Measurements from ENCODE around the gene SPOCK1.

Gene SPOCK1

DNA sequence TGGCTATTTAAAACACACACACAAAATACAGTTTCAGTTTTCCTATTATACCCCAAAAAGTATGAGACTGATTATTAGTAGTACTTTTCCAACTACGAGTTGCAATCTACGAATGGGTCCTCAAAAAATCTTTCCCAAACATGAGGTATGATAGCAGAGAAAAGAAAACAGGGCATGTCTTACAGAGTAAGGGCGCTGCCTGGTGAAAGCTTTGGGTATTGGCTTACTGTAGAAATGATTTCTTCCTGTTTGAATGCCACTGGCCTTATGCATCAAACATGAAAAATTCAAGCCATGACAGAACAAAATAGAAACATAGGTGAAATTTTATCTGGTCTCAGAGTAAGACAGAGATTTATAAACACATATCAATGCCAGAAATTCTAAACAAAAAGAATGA lies 448.0 kb downstream of the SPOCK1 start:
- DNase-seq, result no peak

DNA sequence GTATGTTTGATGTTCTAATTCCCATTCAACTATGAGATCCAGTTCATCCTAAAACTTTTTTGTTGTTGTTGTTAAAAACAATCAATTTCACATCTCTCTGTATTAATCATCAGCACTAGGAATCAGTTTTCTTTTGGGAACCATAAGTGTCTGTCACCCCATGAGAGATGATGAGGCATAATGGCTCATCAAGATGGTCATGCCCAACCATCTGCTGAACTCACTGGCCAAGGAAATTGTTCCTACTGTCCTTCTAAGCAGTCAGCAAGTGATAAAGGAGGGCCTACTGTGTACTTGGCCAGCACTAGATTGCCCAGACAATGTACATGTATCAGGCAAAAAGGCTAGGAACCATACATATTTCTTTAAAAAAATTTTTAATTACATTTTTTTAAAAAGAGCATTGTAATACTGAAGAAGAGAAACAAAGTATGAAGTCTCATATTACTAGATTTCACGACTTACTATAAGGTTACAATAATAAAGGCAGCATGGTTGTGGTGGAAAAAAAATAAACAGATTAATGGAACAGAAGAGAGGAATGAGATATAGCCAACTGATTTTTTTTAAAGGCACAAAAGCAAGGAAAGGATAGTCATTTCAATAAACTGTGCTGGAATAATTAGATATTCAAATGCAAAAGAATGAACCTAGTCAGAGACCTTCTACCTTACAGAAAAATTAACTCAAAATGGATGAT lies 458.3 kb downstream of the SPOCK1 start:
- no peak for DNase-seq

DNA sequence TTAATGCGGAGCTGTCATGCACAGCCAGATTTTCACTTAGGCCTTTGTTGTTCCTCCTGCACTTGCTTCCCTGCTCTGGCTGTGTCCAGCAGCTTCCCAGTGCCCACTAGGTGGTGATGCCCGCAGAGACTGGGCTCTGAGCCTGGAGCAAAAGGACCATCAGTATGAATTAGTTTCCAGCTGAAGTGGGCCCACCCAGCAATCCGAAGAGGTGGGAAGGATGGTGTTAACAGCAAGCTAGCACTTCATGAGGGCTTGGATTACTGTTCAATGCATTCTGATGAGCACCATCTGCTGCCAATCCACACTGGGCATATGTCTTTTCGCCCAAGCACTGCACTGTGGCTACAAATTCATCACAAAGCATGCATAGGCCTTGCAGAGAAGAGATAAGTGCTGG lies 459.1 kb downstream of the SPOCK1 start:
- no peak for DNase-seq

DNA sequence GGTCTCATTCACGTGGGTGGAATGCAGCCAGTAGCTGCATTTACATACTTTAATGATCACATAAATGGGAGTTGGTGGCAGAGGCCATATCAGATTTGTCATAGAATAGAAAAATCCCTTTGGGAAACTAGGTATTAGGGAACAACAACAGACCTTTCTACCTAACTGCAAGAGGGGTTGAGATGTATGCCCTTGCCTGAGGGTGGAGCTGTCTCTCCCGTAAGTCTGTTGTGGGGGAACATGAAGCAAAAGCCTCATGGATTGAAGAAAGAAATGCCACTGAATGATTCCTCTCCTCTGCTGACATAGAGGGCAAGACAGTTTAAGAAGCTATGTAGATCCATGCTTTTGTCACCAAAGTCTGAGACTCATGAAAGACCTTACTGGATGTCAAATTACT lies 461.3 kb downstream of the SPOCK1 start:
- no peak for DNase-seq

- peak; percentile 88 for DNase-seq
Observed at GRCh38 chr5:137036640-137037039, 462.5 kb downstream of the SPOCK1 start.

DNA sequence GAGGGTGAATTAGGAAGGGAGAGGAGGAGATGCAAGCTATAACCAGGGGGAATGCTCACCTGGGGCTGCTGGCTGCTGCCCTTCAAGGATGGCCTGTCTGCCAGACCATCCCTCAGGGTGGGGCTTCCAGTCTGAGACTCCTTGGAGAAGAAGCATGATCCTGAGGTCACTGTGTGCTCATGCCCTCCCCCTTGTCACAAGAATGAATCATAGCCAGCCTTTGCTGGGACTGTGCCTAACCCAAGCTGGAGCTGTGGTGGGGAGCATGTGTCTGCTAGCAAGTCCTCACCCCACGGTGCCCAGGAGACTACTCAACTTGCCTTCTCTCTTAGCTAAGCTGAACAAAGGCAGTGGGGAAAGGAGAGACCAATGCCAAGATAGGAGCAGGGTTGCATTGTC lies 463.6 kb downstream of the SPOCK1 start:
- DNase-seq, result no peak

DNA sequence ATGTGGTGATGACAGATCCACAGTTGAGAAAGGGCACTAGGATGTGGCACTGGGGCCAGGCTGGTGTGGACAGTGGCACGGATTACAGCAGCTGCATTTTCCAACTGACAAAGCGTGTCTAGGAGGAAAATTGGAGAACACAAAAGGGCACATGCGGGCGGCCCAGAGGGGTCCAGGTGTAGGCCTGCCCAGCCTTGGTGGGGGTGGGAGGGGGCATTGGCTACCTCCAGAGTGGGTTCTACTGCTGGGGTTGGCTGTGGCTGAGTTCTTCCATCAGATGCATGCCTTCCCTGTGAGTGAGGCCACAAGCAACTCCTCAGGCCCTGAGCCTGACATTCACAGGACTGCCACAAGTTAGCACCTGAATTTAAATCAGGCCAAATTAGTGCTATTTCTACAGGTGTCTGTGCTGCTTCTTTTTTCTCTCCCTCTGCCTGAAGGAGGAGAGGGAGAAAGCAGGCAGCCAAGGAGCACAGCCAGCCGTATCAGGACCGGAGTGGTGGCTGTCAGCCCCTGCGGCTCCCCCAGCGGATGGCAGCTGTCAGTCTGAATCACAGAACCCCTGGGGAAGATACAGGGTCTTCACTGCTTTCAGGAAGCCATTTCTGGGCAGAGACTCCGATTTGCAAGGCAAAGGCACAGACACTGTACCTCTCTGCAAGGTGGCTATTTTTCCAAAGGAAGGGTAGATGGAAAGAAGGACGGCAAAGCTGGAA lies 464.2 kb downstream of the SPOCK1 start:
- DNase-seq, result no peak

DNA sequence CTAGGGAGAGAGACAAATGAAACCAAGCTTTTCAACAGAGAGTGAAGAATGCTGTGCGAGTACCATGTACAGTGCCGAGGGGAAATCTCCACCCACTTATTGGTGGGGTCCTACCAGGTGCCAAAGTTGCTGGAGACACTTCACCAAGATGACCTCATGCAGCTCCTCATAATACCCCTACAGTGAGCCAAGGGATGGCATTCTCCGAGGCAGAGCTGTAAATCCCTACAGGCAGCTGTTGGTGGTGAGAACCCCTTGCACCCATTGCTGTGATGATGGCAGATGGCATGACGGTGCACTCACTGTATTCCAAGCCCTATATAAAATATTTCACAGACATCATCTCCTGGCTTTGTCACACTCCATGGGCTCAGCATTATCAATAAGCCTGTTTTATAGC lies 464.9 kb downstream of the SPOCK1 start:
- DNase-seq, result no peak

DNA sequence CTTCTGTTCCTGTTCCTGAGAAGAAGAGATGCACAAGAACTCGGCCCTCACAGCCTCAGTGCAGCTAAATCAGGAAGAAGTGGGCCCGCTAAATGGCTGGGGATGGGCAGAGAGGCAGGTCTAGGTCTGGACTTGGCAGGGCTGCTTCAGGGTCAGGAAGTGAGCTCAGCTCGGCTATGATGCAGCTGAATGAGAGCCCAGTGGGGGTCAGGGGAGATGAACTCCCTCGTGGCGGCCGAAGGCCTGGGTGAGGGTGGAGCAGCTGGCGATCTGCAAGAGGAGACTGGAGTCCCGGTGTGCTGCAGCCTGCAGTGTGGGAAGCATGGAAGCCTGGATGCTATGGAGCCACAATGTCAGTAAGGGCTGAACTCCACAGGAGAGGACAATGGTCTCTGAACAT lies 466.2 kb downstream of the SPOCK1 start:
- no peak for DNase-seq

DNA sequence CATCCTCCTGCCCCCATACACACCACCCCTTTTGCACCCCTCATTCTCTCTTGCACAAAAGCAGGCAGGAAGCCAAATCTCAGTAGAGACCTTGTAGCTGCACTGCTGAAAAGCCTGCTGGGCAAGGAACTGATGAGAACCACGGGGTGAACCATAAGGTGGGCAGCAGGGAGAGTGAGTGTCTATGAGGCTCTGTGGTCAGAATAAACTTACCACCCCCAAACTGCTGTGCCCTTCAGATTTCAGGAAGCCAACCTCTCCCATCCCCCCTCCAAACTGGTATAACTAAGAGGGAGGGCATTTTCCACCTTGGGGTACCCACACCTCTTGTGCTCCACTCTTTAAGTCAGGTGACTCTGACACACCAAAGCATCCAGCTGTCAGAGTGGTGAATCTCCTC lies 471.4 kb downstream of the SPOCK1 start:
- DNase-seq, result no peak

DNA sequence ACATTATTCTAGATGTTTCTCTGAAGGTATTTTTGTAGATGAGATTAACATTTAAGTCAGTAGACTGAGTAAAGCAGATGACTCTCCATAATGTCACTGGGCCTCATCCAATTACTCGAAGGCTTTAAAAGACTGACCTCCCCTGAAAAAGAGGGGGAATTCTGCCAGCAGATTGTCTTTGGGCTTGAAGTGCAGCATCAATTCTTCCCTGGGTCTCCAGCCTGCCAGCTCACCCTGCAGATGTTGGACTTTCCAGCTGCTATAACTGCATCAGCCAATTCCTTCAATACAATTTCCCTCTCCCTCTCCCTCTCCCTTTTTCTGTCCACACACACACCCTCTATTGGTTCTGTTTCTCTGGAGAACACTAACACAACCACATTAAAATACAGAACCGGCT lies 472.8 kb downstream of the SPOCK1 start:
- DNase-seq, result no peak

DNA sequence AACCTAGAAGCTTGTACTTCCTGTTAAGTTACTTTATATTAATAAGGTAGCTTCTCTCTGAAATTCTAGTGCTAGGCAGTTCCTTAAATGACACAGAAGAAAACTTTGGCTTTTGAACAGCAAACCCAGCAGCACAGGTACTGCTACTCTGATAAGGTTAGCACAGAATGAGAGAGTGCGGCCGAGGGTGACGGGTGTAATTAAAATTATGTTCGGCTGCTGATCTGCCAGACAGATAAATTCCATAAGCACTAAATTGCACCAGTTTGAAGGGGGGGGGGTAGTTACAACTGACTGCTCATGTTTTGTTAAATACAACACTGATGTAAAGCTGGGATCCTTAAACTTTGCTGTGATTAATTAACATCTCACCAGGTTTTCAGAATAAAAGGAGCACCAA lies 475.1 kb downstream of the SPOCK1 start:
- peak; percentile 41 for DNase-seq

- DNase-seq, result peak; percentile 28
Observed at GRCh38 chr5:137023371-137023770, 475.8 kb downstream of the SPOCK1 start.

DNA sequence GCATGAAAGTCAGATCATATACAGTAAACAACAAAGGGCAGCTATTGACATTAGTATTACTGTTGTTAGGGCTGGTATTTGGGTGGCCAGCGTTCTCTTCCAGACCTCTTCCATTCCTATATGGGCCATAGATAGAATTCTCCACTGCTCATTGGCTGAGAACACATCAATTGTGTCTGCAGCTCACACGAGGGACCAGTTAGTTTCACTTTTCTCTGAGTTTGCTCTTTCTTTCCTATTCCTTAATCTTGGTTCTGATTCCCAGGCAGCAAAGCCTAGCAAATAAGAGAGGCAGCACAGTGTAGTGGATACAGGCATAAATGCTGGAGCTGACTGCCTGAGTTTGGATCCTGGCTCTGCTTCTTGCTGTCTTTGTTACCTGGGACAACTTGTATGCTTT lies 476.4 kb downstream of the SPOCK1 start:
- DNase-seq, result no peak

- no peak for DNase-seq
Observed at GRCh38 chr5:137022043-137022442, 477.1 kb downstream of the SPOCK1 start.

DNA sequence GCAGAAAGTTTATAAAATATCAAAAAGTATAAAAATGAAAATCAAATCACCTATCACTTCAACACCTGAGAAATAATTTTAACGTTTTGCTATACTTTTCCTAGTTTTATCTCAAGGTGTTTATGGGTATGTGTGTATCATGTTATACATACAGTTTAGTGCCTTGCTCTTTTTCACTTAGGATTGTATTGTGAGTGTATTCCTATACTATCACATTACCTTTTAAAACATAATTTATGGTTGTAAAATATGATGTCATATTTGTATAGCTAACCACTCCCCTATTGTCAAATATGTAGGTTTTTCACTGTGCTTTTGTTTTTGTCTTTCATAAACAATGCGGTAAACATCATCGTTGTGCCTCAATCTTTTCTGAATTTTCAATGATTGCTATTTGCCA lies 479.9 kb downstream of the SPOCK1 start:
- no peak for DNase-seq

GRCh38 chr5:137016783-137017324 lies 482.3 kb downstream of the SPOCK1 start:
- no peak for DNase-seq

DNA sequence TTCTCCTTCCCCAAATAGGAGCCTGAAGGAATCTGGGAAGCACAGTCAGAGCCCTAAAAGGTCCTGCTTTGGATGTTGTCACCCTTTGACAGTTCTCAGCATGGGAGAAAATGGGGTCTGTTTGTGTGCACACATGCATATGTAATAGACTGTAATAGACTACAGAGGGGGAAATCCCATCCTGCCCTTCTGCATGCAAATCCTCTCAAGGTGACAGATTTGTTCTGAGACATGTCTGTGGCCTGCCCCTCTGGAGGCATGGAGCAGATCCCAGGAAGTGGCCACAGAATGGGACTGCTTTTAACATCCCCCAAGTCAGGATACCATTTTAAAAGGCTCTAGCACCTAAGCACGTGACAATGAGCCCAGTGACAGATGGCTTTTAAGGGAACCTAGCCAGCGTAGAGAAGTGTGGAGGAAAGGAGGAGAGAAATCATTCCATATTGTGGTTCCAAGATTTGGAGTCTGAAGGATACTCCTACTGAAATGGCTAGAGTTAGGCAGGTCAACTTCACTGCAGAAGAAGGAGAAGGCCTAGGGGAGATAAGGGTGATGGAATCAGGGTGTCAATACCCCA lies 483.5 kb downstream of the SPOCK1 start:
- no peak for DNase-seq

DNA sequence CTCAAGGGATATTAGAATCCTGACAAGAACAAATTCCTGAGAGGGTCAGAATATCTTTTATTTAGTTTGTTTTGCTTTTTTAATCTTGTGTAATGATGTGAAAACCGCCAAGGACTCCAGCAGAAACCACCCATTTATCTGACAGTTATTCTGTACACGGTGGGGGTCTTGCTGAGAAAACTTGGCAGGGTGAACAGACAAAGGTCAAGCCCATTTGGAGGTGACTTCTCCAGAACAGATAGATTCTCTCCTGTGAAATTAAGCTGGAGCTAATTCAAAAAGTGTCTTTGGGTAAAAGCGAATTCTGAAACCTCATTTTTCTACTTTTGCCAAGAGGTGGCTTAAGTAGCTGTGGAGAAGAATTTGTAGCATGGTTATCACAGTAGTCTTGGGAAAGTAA lies 484.4 kb downstream of the SPOCK1 start:
- DNase-seq, result no peak

GRCh38 chr5:137010226-137010625 lies 488.9 kb downstream of the SPOCK1 start:
- no peak for DNase-seq

GRCh38 chr5:137004279-137004678 lies 494.8 kb downstream of the SPOCK1 start:
- no peak for DNase-seq

DNA sequence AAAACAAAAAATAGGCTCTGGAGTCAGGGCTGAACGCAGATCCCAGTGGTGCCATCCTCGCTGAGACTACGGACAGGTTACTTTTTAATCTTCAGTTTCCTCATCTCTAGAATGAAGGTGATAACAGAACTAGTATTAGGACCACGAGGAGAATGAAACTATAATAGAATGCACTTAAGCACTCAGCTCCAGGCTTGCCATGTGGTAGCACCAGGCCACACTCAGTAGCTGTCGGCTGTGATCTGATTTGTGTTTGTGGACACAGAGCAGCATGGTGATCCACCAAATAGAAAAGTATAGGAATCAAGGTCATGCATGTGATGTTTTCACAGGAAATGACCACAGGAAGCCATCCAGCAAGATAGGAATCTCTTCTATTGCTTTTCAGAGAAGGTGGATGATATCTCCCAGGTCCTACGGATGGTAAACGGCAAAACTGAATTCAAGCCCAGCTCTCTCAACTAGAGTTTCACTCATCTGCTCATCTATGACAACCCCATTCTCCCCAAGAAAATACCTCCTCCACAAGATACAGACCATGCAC lies 498.0 kb downstream of the SPOCK1 start:
- DNase-seq, result no peak

- no peak for DNase-seq
Observed at GRCh38 chr5:136999787-137000186, 499.3 kb downstream of the SPOCK1 start.

- DNase-seq, result no peak
Observed at GRCh38 chr5:136998854-136999357, 500.2 kb downstream of the SPOCK1 start.

Measured in NCI-H1105 treated with DMSO at 0.1 percent for 48 hours (cell line).